Glomerular visceral epithelial cell (primary cell): Measurements from ENCODE around the gene MYBPC1.
"Not testable (repeated sequence)": the region's sequence is repeated elsewhere in the genome, so short reads cannot be mapped to it uniquely, and the experiment has no call there.

Experiments
- DNase-seq: peaks from one replicate; pipeline ENCODE4 v3.0.0-alpha.2; 2016; ENCODE audit errors: extremely low spot score

The MYBPC1 gene

GRCh38 chr12:101653503-101653902, 58.7 kb downstream of the MYBPC1 start:
- DNase-seq: no peak

GRCh38 chr12:101654442-101654841, 59.7 kb downstream of the MYBPC1 start:
- no peak for DNase-seq

DNA sequence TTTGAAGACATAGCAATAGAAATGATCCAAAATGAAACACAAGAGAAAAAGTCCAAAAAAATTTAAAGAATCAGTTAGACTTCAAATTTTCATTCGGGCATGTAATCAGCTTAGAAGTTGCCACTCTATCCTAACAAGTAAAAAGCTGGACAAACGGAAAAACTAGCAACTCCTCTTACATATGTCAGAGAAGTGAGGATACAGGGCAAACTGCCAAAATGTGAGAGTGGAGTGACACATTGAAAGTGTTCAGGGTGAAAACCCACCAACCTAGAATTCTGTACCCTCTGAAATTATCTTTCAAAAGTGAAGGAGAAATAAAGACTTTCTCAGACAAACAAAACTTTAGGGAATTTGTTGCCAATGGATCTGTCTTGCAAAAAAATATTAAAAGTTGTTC, 60.6 kb downstream of the MYBPC1 start:
- no peak for DNase-seq

GRCh38 chr12:101660662-101661061, 65.9 kb downstream of the MYBPC1 start:
- DNase-seq: not testable (repeated sequence)

DNA sequence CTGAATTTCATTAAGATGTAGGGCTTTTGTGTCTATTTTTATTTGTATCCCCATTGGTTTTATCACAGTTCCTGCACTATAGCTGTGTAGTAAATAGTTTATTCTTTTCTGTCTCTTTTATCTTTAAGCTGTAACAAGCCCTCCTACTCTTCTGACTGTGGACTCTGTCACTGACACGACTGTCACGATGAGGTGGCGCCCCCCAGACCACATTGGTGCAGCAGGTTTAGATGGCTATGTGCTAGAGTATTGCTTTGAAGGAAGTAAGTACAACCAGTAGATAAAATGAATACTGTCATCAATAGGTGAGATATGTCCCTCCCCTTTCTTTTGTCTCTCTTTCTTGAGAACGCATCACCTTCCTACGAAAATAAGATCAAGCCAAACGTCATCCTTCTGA, 68.5 kb downstream of the MYBPC1 start:
- no peak for DNase-seq

DNA sequence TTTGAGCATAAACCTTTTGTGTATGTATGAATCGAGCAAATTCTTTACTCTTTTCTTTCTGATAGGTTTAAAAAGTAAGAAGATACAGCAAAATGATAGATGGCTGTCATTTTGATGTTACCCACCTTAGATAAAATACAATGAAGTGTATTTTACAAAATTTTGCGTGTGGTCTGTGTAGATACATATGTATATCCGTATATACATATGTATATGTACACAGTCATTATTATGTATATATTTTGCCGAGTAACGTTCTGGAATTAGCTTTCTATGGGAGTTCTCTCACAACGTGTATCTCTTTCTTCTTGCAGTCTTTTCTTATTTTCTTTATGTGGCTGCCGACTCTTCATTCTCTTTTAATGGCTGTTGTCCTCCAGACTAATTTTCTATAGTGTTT, 70.2 kb downstream of the MYBPC1 start:
- no peak for DNase-seq

DNA sequence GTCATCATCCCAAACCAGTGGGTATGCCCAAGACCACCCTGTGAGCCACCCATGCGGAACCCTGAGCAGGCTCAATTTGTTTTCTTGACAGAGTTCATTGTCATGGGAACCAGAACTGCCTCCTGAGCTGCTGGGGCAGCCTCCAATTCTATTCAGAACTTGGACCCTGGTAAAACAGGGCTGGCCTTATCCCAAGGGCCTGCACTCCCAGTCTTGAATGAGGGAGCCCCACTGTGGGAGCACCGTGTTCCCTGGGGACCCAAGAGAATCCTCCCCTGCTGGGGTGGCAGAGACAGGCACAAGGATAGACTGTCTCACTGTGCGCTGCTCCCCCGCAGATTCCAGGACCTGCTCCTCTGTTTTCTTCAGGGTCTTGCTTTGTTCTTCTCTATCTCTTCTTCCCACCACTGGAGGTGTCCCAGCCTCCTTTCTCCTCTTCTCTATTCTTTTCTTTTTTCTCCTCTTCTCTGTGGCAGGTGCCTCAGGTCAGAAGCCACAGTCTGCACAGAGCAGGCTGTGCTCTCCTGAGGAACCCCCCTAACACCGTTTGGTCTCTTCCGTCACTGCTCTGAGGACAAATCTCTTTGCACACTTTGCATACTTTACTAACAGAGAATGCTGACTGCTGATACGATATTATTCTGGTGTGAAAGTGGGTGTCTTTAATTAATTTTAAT, 71.4 kb downstream of the MYBPC1 start:
- no peak for DNase-seq

- no peak for DNase-seq
Observed at GRCh38 chr12:101667591-101667990, 72.8 kb downstream of the MYBPC1 start.

- DNase-seq: peak; percentile 5
Observed at GRCh38 chr12:101670007-101670671, 75.4 kb downstream of the MYBPC1 start.

DNA sequence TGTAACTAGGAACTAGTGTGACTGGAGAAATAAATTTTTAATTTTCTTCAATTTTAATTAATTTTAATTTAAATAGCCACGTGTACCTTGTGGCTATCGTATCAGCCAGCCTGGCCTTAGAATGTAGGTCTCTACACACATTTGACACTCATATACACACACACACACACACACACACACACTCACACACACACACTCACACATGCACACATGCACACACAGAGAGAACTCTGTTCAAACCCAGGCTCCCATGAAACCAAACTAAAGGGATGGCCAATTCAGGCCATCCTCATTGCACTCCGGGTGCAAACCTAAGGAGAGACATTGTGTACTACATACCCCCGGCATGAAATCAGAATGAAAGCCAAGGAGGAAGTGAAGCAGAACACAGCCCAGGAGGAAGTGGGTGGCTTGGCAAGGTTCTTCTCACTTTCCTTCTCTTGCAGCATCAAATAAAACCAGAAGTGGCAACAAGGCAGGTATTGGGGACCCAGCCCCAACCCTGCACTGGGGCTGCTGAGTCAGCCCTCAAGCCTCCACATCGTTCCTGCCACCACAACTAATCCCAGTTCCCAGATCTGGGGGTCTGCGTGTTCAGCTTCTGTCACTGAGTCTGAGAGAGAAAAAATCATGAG, 76.5 kb downstream of the MYBPC1 start:
- DNase-seq: peak; percentile 4

GRCh38 chr12:101671833-101672232, 77.1 kb downstream of the MYBPC1 start:
- no peak for DNase-seq

GRCh38 chr12:101675555-101675954, 80.8 kb downstream of the MYBPC1 start:
- DNase-seq: no peak

GRCh38 chr12:101676497-101676896, 81.7 kb downstream of the MYBPC1 start:
- DNase-seq: not testable (repeated sequence)

DNA sequence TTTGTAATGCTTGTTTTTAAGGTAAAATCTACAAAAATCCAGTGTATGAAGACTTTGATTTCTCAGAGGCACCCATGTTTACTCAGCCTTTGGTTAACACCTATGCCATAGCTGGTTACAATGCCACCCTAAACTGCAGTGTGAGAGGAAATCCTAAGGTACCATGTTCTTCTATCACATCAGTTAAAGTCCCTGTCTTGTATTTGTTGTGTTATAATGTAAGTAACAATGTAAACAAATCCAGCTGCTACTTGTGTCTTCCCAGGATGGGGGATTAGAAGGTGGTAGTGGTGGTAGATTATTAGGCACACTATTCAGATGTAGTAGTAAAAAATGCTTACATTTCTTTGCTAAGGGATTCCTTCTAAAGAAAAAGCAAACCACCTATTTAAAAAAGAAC, 83.3 kb downstream of the MYBPC1 start:
- DNase-seq: no peak

GRCh38 chr12:101680240-101680639, 85.5 kb downstream of the MYBPC1 start:
- DNase-seq: no peak

- DNase-seq: no peak
Observed at GRCh38 chr12:101680647-101681046, 85.9 kb downstream of the MYBPC1 start.

GRCh38 chr12:101681627-101682026, 86.9 kb downstream of the MYBPC1 start:
- not testable (repeated sequence) for DNase-seq

GRCh38 chr12:101685092-101685491, 90.3 kb downstream of the MYBPC1 start:
- DNase-seq: no peak

- no peak for DNase-seq
Observed at GRCh38 chr12:101686176-101686575, 91.4 kb downstream of the MYBPC1 start.

GRCh38 chr12:101690544-101691098, 95.8 kb downstream of the MYBPC1 start:
- no peak for DNase-seq

GRCh38 chr12:101691503-101692096, 96.8 kb downstream of the MYBPC1 start:
- no peak for DNase-seq

DNA sequence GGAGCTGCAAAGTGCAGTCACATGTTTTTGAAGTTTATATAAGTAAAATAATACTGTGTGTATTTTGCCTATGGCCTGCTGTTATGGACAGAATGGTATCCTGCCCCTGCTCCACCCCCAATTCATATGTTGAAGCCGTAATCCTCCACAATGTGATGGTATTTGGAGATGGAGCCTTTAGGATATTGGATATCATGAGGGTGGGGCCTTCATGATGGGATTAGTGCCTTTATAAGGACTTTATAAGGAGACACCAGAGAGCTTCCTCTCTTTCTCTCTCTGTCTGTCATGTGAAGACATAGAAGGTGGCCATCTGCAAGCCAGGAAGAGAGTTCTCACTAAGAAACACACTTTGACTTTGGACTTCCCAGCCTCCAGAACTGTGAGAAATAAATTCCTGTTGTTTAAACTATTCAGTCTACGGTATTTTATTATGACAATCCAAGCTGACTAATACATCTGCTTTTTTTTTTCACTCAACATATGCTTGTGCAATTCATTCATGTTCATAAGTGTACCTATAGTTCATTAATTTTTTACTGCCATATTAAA, 99.6 kb downstream of the MYBPC1 start:
- no peak for DNase-seq
